Neural crest cell (in vitro differentiated cells): ENCODE measurements around the gene ELAC2. TPM values are rescaled to one million over a fixed set of nuclear protein-coding genes. Genes with fewer than 3 reads are reported as not detected.
A peak's percentile ranks its signal among the peaks of the same experiment; 100 is the strongest.

Source experiments
- DNase-seq: peaks from one replicate; pipeline ENCODE4 v3.0.0; 2021; ENCODE audit warnings: low read depth, mixed read lengths, low spot score
- H3K27ac Mint-ChIP-seq: one replicate; pipeline ENCODE4 v1.8.0; 2021; ENCODE audit warnings: mild to moderate bottlenecking, mixed read lengths; ENCODE audit not compliant: unreplicated experiment
- H3K27me3 Mint-ChIP-seq: 2 replicates; pipeline ENCODE4 v1.8.0; 2021; ENCODE audit warnings: low read depth, mild to moderate bottlenecking, mixed read lengths
- H3K36me3 Mint-ChIP-seq: 2 replicates; pipeline ENCODE4 v1.8.0; 2021; ENCODE audit warnings: low read depth, mild to moderate bottlenecking, mixed read lengths
- H3K4me1 Mint-ChIP-seq: 2 replicates; pipeline ENCODE4 v1.8.0; 2021; ENCODE audit warnings: mixed read lengths
- H3K4me3 Mint-ChIP-seq: one replicate; pipeline ENCODE4 v1.8.0; 2021; ENCODE audit warnings: mild to moderate bottlenecking, mixed read lengths
- H3K9me3 Mint-ChIP-seq: 2 replicates; pipeline ENCODE4 v1.8.0; 2021; ENCODE audit warnings: mixed read lengths
- CTCF ChIP-seq: fragments of 200-600 bp; sonication (generic); conservative IDR thresholded peaks from 2 replicates; pipeline ENCODE4 v1.5.0; 2021; ENCODE audit warnings: antibody characterized with exemption, mild to moderate bottlenecking
- total RNA-seq: library from RNA; stranded (reverse); gene quantifications from 2 replicates; pipeline ENCODE4 v1.2.1, GENCODE V29; 2021

ELAC2 gene
- total RNA-seq, 1 donor from 2014 or later = 66.9 TPM

- no peak for TF ChIP-seq CTCF
- no peaks in the 10 kb centered on the region for H3K27me3 Mint-ChIP-seq
These were observed 13.5 kb downstream of the ELAC2 start for GRCh38 chr17:13004336-13004735.

GRCh38 chr17:13003927-13004326, 13.9 kb downstream of the ELAC2 start:
- Mint-ChIP-seq H3K4me1 (no peaks in the 10 kb centered on the region), H3K4me3 (no peak overlapping the region), H3K27ac (peak overlapping the region; percentile 84), H3K36me3 (peaks cover 3% of the 10 kb centered on the region), H3K27me3 (no peaks in the 10 kb centered on the region), H3K9me3 (no peaks in the 10 kb centered on the region)
- TF ChIP-seq CTCF = no peak
- DNase-seq = no peak

More at GRCh38 chr17:13004336-13004735, 13.5 kb downstream of the ELAC2 start:
- Mint-ChIP-seq H3K9me3 (no peaks in the 10 kb centered on the region), H3K4me3 (no peak overlapping the region), H3K27ac (peak overlapping the region; percentile 53), H3K4me1 (no peaks in the 10 kb centered on the region), H3K36me3 (peaks cover 3% of the 10 kb centered on the region)
- DNase-seq = no peak

GRCh38 chr17:13003454-13003851, 14.4 kb downstream of the ELAC2 start:
- no peaks in the 10 kb centered on the region for H3K9me3 Mint-ChIP-seq
- H3K4me3 Mint-ChIP-seq = no peak overlapping the region
- H3K4me1 Mint-ChIP-seq = peaks cover 4% of the 10 kb centered on the region
- peaks cover under 1% of the 10 kb centered on the region for H3K36me3 Mint-ChIP-seq
- H3K27me3 Mint-ChIP-seq = no peaks in the 10 kb centered on the region
- peak; percentile 6 for TF ChIP-seq CTCF
- H3K27ac Mint-ChIP-seq = no peak overlapping the region
- no peak for DNase-seq

GRCh38 chr17:13002761-13003453, 14.9 kb downstream of the ELAC2 start:
- no peaks in the 10 kb centered on the region for H3K27me3 Mint-ChIP-seq

GRCh38 chr17:13001991-13002615, 15.7 kb downstream of the ELAC2 start:
- Mint-ChIP-seq H3K4me3 (no peak overlapping the region), H3K36me3 (peaks cover 6% of the 10 kb centered on the region), H3K9me3 (no peaks in the 10 kb centered on the region), H3K27me3 (no peaks in the 10 kb centered on the region), H3K4me1 (peaks cover 4% of the 10 kb centered on the region), H3K27ac (no peak overlapping the region)
- TF ChIP-seq CTCF = no peak
- DNase-seq = no peak

More at GRCh38 chr17:13002761-13003453, 14.9 kb downstream of the ELAC2 start:
- peaks cover 4% of the 10 kb centered on the region for H3K4me1 Mint-ChIP-seq
- peak; percentile 88 for DNase-seq
- no peak overlapping the region for H3K4me3 Mint-ChIP-seq
- H3K36me3 Mint-ChIP-seq = peaks cover 2% of the 10 kb centered on the region
- no peaks in the 10 kb centered on the region for H3K9me3 Mint-ChIP-seq
- no peak overlapping the region for H3K27ac Mint-ChIP-seq
- peak; percentile 94 for TF ChIP-seq CTCF
